HL-60 (cell line): Measurements from ENCODE around the gene CDH15.

ENCODE experiments used
- DNase-seq, 2 experiments: peaks; one replicate each; pipeline ENCODE4 v3.0.0-alpha.2; 2010 to 2020; ENCODE audit warnings: low read depth in 1 of 2, low spot score in 1 of 2
- H3K27ac ChIP-seq: fragments of 250-450 bp; sonication (Bioruptor Pico); replicated peaks from 2 replicates; pipeline ENCODE4 v1.5.1; 2020; ENCODE audit warnings: mild to moderate bottlenecking, moderate library complexity
- H3K27me3 ChIP-seq: fragments of 250-450 bp; sonication (Bioruptor Pico); 2 replicates; pipeline ENCODE4 v1.5.1; 2021; ENCODE audit warnings: mild to moderate bottlenecking, moderate library complexity; ENCODE audit not compliant: insufficient read depth, poor library complexity, severe bottlenecking
- H3K4me3 ChIP-seq: replicated peaks from 2 replicates; pipeline ENCODE4 v1.5.1; 2011; ENCODE audit warnings: mild to moderate bottlenecking, control low read depth, low read length; ENCODE audit not compliant: insufficient read depth
- GABPA ChIP-seq: IDR thresholded peaks from 2 replicates; pipeline ENCODE4 v1.6.1; 2012; ENCODE audit warnings: low read depth
- POLR2AphosphoS5 ChIP-seq: IDR thresholded peaks from 2 replicates; pipeline ENCODE4 v1.6.1; 2012; ENCODE audit warnings: low read depth
- SPI1 ChIP-seq: IDR thresholded peaks from 2 replicates; pipeline ENCODE4 v1.6.1; 2012; ENCODE audit warnings: low read depth, mild to moderate bottlenecking, borderline replicate concordance
- TF ChIP-seq, protein P1 (sequence below): IDR thresholded peaks from one replicate; pipeline ENCODE4 v1.5.1; 2011; ENCODE audit warnings: low read length, control low read depth, inconsistent platforms; ENCODE audit not compliant: insufficient read depth
- TF ChIP-seq, protein P2 (sequence below): IDR thresholded peaks from 2 replicates; pipeline ENCODE4 v1.6.1; 2012; ENCODE audit warnings: low read depth; ENCODE audit not compliant: insufficient replicate concordance

The CDH15 gene

DNA sequence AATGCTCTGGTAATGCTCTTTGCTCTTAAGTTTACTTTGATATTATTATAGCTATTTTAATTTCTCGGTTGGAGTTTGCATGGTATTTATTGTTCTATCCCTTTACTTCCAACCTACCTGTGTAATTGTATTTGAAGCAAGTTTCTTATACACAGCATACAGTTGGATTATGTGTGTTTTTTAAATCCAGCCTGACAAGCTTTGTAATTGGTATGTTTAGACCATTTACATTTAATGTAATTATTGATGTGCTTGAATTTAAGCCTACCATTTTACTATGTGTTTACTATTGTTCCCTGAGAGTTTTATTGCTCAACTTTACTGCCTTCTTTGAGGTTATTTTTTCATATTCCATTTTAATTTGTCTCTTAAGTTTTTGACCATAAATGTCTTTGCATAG is 42.2 kb upstream of the CDH15 start:
- no peaks in the 10 kb centered on the region for H3K27me3 ChIP-seq
- H3K4me3 ChIP-seq: no peak overlapping the region
- H3K27ac ChIP-seq: no peak overlapping the region
- no peak for DNase-seq
- TF ChIP-seq, protein P1, sequence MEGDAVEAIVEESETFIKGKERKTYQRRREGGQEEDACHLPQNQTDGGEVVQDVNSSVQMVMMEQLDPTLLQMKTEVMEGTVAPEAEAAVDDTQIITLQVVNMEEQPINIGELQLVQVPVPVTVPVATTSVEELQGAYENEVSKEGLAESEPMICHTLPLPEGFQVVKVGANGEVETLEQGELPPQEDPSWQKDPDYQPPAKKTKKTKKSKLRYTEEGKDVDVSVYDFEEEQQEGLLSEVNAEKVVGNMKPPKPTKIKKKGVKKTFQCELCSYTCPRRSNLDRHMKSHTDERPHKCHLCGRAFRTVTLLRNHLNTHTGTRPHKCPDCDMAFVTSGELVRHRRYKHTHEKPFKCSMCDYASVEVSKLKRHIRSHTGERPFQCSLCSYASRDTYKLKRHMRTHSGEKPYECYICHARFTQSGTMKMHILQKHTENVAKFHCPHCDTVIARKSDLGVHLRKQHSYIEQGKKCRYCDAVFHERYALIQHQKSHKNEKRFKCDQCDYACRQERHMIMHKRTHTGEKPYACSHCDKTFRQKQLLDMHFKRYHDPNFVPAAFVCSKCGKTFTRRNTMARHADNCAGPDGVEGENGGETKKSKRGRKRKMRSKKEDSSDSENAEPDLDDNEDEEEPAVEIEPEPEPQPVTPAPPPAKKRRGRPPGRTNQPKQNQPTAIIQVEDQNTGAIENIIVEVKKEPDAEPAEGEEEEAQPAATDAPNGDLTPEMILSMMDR: no peak
- TF ChIP-seq, protein P2, sequence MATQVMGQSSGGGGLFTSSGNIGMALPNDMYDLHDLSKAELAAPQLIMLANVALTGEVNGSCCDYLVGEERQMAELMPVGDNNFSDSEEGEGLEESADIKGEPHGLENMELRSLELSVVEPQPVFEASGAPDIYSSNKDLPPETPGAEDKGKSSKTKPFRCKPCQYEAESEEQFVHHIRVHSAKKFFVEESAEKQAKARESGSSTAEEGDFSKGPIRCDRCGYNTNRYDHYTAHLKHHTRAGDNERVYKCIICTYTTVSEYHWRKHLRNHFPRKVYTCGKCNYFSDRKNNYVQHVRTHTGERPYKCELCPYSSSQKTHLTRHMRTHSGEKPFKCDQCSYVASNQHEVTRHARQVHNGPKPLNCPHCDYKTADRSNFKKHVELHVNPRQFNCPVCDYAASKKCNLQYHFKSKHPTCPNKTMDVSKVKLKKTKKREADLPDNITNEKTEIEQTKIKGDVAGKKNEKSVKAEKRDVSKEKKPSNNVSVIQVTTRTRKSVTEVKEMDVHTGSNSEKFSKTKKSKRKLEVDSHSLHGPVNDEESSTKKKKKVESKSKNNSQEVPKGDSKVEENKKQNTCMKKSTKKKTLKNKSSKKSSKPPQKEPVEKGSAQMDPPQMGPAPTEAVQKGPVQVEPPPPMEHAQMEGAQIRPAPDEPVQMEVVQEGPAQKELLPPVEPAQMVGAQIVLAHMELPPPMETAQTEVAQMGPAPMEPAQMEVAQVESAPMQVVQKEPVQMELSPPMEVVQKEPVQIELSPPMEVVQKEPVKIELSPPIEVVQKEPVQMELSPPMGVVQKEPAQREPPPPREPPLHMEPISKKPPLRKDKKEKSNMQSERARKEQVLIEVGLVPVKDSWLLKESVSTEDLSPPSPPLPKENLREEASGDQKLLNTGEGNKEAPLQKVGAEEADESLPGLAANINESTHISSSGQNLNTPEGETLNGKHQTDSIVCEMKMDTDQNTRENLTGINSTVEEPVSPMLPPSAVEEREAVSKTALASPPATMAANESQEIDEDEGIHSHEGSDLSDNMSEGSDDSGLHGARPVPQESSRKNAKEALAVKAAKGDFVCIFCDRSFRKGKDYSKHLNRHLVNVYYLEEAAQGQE: no peak
- TF ChIP-seq GABPA (no peak), POLR2AphosphoS5 (no peak), SPI1 (no peak)

DNA sequence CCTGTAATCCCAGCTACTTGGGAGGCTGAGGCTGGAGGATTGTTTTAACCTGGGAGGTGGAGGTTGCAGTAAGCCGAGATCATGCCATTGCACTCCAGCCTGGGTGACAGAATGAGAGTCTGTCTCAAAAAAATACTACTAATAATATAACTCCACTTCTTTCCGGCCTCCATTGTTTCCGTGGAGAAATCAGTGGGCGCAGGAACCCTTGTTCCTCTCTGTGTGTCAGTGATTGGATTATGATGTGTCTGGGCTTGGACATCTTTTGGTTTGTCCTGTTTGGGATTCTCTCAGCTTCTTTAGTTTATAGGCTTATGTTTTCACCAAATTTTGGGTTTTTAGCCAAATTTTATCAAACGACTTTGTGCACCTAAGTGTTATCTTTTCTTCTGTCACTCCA is 41.1 kb upstream of the CDH15 start:
- no peaks in the 10 kb centered on the region for H3K27me3 ChIP-seq
- H3K4me3 ChIP-seq: no peak overlapping the region
- H3K27ac ChIP-seq: no peak overlapping the region
- no peak for TF ChIP-seq POLR2AphosphoS5
- TF ChIP-seq, protein P1: no peak
- TF ChIP-seq SPI1: no peak
- TF ChIP-seq, protein P2: no peak
- no peak for TF ChIP-seq GABPA
- DNase-seq: no peak

DNA sequence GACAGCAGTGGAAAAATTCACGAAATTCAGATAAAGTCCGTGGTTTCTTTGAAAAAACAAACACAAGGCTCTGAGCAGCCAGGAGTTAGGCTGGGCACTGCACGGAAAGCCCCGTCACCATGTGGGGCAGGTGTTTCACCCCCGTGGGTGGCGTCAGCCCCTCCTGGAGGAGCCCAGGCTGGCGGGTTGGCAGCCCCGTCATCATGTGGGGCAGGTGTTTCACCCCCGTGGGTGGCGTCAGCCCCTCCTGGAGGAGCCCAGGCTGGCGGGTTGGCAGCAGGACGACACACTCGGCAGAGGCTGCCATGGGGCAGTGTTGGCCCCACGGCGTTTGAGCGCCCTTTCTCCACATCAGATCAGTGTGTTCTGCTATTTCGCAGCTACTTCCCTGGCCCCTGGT is 39.8 kb upstream of the CDH15 start:
- Histone ChIP-seq H3K27me3 (no peaks in the 10 kb centered on the region), H3K27ac (no peak overlapping the region), H3K4me3 (no peak overlapping the region)
- no peak for TF ChIP-seq POLR2AphosphoS5
- TF ChIP-seq SPI1: no peak
- no peak for DNase-seq

DNA sequence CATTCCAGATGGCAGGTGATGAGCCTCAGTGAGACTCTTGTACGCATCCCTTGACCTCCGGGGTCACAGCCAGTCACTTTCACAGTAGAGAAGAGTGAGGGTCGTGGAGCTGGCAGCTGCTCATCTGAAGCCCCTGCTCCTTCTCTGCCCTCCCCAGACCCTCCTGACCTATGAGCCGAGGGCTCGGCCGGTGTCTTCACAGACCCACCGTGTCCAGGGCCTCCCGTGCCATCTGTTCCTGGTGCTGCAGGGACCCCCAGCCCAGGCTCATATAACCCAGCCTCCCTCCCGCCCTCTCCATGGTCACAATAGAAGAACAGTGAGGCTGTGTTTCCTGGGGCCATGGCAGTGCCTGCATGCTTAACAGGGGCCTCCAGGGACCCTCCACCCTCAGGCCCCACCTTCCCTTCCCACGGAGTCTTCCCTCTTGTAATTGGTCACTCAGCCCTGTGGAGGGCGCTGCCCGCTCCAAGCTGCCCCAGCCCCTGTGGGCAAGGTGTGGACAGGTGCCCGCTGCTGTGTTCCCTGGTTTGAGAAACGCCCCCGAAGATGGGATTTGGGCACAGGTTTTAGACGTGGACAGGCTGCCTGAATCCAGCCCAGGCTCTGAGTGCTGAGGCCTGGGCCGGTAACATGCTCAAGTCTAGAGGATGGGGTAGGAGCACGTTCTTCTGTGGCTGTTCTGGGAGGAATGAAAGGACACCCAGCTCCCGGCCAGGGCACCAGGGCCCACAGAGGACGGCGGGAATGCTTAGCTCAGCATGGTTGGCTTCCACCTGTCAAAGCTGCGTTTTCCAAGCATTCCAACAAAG is 39.1 kb upstream of the CDH15 start:
- DNase-seq: no peak
- H3K4me3 ChIP-seq: no peak overlapping the region
- no peak overlapping the region for H3K27ac ChIP-seq
- TF ChIP-seq, protein P1: no peak
- TF ChIP-seq, protein P2: no peak
- no peaks in the 10 kb centered on the region for H3K27me3 ChIP-seq
